Neural progenitor cell (in vitro differentiated cells): ENCODE data around the gene FHAD1. TPM values are rescaled to one million over a fixed set of nuclear protein-coding genes. Genes with fewer than 3 reads are reported as not detected.

Source experiments
- DNase-seq: peaks from one replicate; pipeline ENCODE4 v3.0.0-alpha.2; 2016; ENCODE audit warnings: low spot score
- H2AFZ ChIP-seq: fragments of 200-600 bp; sonication (generic); replicated peaks from 2 replicates; pipeline ENCODE4 v1.6.1; 2016; ENCODE audit warnings: antibody characterized with exemption
- H3F3A ChIP-seq: fragments of 200-600 bp; sonication (generic); 2 replicates; pipeline ENCODE4 v1.6.1; 2016; ENCODE audit warnings: antibody characterized with exemption, low read depth
- H3K27ac ChIP-seq: fragments of 200-600 bp; sonication (generic); 2 replicates; pipeline ENCODE4 v1.5.1; 2016; ENCODE audit warnings: mild to moderate bottlenecking
- H3K27me3 ChIP-seq: fragments of 200-600 bp; sonication (generic); 2 replicates; pipeline ENCODE4 v1.6.1; 2016; ENCODE audit warnings: mild to moderate bottlenecking, moderate library complexity
- H3K36me3 ChIP-seq: fragments of 200-600 bp; sonication (generic); 2 replicates; pipeline ENCODE4 v1.5.1; 2016
- H3K4me1 ChIP-seq: fragments of 200-600 bp; sonication (generic); 2 replicates; pipeline ENCODE4 v1.6.1; 2016; ENCODE audit warnings: mixed run types
- H3K4me2 ChIP-seq: fragments of 200-600 bp; sonication (generic); 2 replicates; pipeline ENCODE4 v1.6.1; 2016
- H3K4me3 ChIP-seq: fragments of 200-600 bp; sonication (generic); 2 replicates; pipeline ENCODE4 v1.5.1; 2016
- H3K79me2 ChIP-seq: fragments of 200-600 bp; sonication (generic); 2 replicates; pipeline ENCODE4 v1.6.1; 2016; ENCODE audit warnings: low read depth
- H3K9ac ChIP-seq: fragments of 200-600 bp; sonication (generic); 2 replicates; pipeline ENCODE4 v1.6.1; 2016
- H3K9me3 ChIP-seq: fragments of 200-600 bp; sonication (generic); 2 replicates; pipeline ENCODE4 v1.5.1; 2016; ENCODE audit warnings: low read depth
- H4K20me1 ChIP-seq: fragments of 200-600 bp; sonication (generic); 2 replicates; pipeline ENCODE4 v1.6.1; 2016; ENCODE audit warnings: low read depth
- H3K27ac Mint-ChIP-seq: 3 replicates; pipeline ENCODE4 v1.8.0; 2021; ENCODE audit warnings: mixed read lengths
- H3K27me3 Mint-ChIP-seq: 2 replicates; pipeline ENCODE4 v1.8.0; 2022; ENCODE audit warnings: low read depth, mild to moderate bottlenecking, inconsistent platforms, moderate library complexity, mixed read lengths; ENCODE audit not compliant: insufficient read depth
- H3K36me3 Mint-ChIP-seq: 3 replicates; pipeline ENCODE4 v1.8.0; 2021; ENCODE audit warnings: mixed read lengths
- H3K4me1 Mint-ChIP-seq: 3 replicates; pipeline ENCODE4 v1.8.0; 2021; ENCODE audit warnings: mixed read lengths
- H3K4me3 Mint-ChIP-seq: 3 replicates; pipeline ENCODE4 v1.8.0; 2021; ENCODE audit warnings: mild to moderate bottlenecking, moderate library complexity, mixed read lengths
- H3K9me3 Mint-ChIP-seq: 3 replicates; pipeline ENCODE4 v1.8.0; 2020; ENCODE audit warnings: mixed read lengths
- CTCF ChIP-seq: fragments of 200-600 bp; sonication (generic); IDR thresholded peaks from 2 replicates; pipeline ENCODE4 v1.5.1; 2017; ENCODE audit warnings: antibody characterized with exemption, mild to moderate bottlenecking
- EZH2 ChIP-seq: fragments of 200-600 bp; sonication (generic); IDR thresholded peaks from 2 replicates; pipeline ENCODE4 v1.6.1; 2017; ENCODE audit warnings: antibody characterized with exemption, mild to moderate bottlenecking, moderate library complexity
- EZH2phosphoT487 ChIP-seq: fragments of 200-600 bp; sonication (generic); IDR thresholded peaks from 2 replicates; pipeline ENCODE4 v1.6.1; 2017; ENCODE audit warnings: antibody characterized with exemption
- total RNA-seq: library from RNA; depleted of rRNA; stranded (reverse); fragments of >200 nt; gene quantifications from 2 replicates; pipeline ENCODE4 v1.2.3, GENCODE V29; 2015; ENCODE audit warnings: low replicate concordance

Gene FHAD1
- total RNA-seq, 1 donor from 2014 or later: 9.1 TPM

GRCh38 chr1:15443281-15443680 lies 196.3 kb downstream of the FHAD1 start:
- Mint-ChIP-seq H3K9me3 (no peaks in the 10 kb centered on the region), H3K27ac (no peak overlapping the region)

GRCh38 chr1:15444468-15445389 lies 197.7 kb downstream of the FHAD1 start:
- peaks cover 17% of the 10 kb centered on the region for H3K27me3 Mint-ChIP-seq
- no peak for DNase-seq
- Histone ChIP-seq H3K27me3 (no peaks in the 10 kb centered on the region), H3K9me3 (no peaks in the 10 kb centered on the region), H3K27ac (no peak overlapping the region), H3K9ac (no peak overlapping the region), H3K36me3 (no peaks in the 10 kb centered on the region), H2AFZ (no peak overlapping the region), H3K4me3 (no peak overlapping the region), H4K20me1 (no peaks in the 10 kb centered on the region), H3F3A (no peaks in the 10 kb centered on the region), H3K79me2 (no peaks in the 10 kb centered on the region), H3K4me2 (no peak overlapping the region), H3K4me1 (no peaks in the 10 kb centered on the region)
- H3K36me3 Mint-ChIP-seq: no peaks in the 10 kb centered on the region
- H3K9me3 Mint-ChIP-seq: no peaks in the 10 kb centered on the region
- peaks cover 2% of the 10 kb centered on the region for H3K4me1 Mint-ChIP-seq
- peak overlapping the region; percentile 74 for H3K27ac Mint-ChIP-seq
- TF ChIP-seq CTCF: no peak
- no peak for TF ChIP-seq EZH2
- TF ChIP-seq EZH2phosphoT487: no peak
- H3K4me3 Mint-ChIP-seq: no peak overlapping the region

More at GRCh38 chr1:15443281-15443680, 196.3 kb downstream of the FHAD1 start:
- peaks cover 16% of the 10 kb centered on the region for H3K27me3 Mint-ChIP-seq
- no peaks in the 10 kb centered on the region for H4K20me1 ChIP-seq
- peaks cover 2% of the 10 kb centered on the region for H3K4me1 Mint-ChIP-seq
- H3K4me1 ChIP-seq: no peaks in the 10 kb centered on the region
- H3K9me3 ChIP-seq: no peaks in the 10 kb centered on the region
- H3F3A ChIP-seq: no peaks in the 10 kb centered on the region
- no peak for DNase-seq
- no peak overlapping the region for H2AFZ ChIP-seq
- H3K27ac ChIP-seq: no peak overlapping the region
- H3K79me2 ChIP-seq: no peaks in the 10 kb centered on the region
- TF ChIP-seq EZH2 (no peak), EZH2phosphoT487 (no peak), CTCF (no peak)
- no peak overlapping the region for H3K4me3 ChIP-seq
- H3K36me3 ChIP-seq: no peaks in the 10 kb centered on the region
- no peak overlapping the region for H3K4me3 Mint-ChIP-seq
- H3K27me3 ChIP-seq: no peaks in the 10 kb centered on the region
- no peak overlapping the region for H3K4me2 ChIP-seq
- no peak overlapping the region for H3K9ac ChIP-seq
- no peaks in the 10 kb centered on the region for H3K36me3 Mint-ChIP-seq

- no peak for TF ChIP-seq EZH2phosphoT487
- TF ChIP-seq EZH2: no peak
- no peak for TF ChIP-seq CTCF
- Histone ChIP-seq H4K20me1 (no peaks in the 10 kb centered on the region), H3K79me2 (no peaks in the 10 kb centered on the region), H3K27me3 (no peaks in the 10 kb centered on the region), H2AFZ (no peak overlapping the region), H3K36me3 (no peaks in the 10 kb centered on the region), H3K9me3 (no peaks in the 10 kb centered on the region), H3K27ac (no peak overlapping the region), H3F3A (no peaks in the 10 kb centered on the region), H3K9ac (no peak overlapping the region), H3K4me3 (no peak overlapping the region), H3K4me1 (no peaks in the 10 kb centered on the region), H3K4me2 (no peak overlapping the region)
- DNase-seq: no peak
- Mint-ChIP-seq H3K27me3 (peaks cover 18% of the 10 kb centered on the region), H3K36me3 (no peaks in the 10 kb centered on the region), H3K9me3 (no peaks in the 10 kb centered on the region), H3K27ac (no peak overlapping the region), H3K4me3 (no peak overlapping the region), H3K4me1 (peaks cover 2% of the 10 kb centered on the region)
Measured at GRCh38 chr1:15445390-15446122, 198.5 kb downstream of the FHAD1 start.
